K562 (cell line): Measurements from ENCODE around the gene PDCD1. TPM values are rescaled to one million over a fixed set of nuclear protein-coding genes. Genes with fewer than 3 reads are reported as not detected.

Experiments
- ATAC-seq: fragments of 200-7000 bp; cut with Tn5 transposase; 3 replicates; pipeline ENCODE4 v1.9.1; 2020; ENCODE audit warnings: moderate library complexity
- BruUV-seq: library from RNA; stranded (reverse); fragments of 400-500 nt; replicated peaks from 2 replicates; lab custom pipeline; 2021; lab: Mats Ljungman, UMichigan
- CTCF ChIA-PET: fragments of 300-600 bp; formaldehyde crosslinking; extraction: SDS; loops from one replicate; lab custom pipeline; 2021; ENCODE audit warnings: low intra/inter-chr PET ratio; lab: Yijun Ruan, JAX
- POLR2A ChIA-PET: fragments of 300-600, 350-650 bp; sonication (Branson Sonifier 250); formaldehyde crosslinking; extraction: SDS; loops from one replicate; lab custom pipeline; 2021; ENCODE audit warnings: antibody characterized with exemption, inconsistent platforms; lab: Yijun Ruan, JAX
- DNase-seq, 4 experiments: peaks; one replicate each; pipeline versions ENCODE4 v3.0.0 to v3.0.0-alpha.2; 2011 to 2018; ENCODE audit warnings: low spot score in 3 of 4, mixed read lengths in 3 of 4; ENCODE audit errors: extremely low read depth in 1 of 4
- FAIRE-seq: peaks from 2 replicates; lab custom pipeline; 2011; peaks lifted over from hg19 to GRCh38; lab: Jason Lieb, UNC
- H2AFZ ChIP-seq: 2 replicates; pipeline ENCODE4 v1.6.0; 2011; ENCODE audit warnings: low read depth, low read length, control low read depth, inconsistent platforms
- H3K27ac ChIP-seq: fragments of 200-600 bp; 3 replicates; pipeline ENCODE4 v1.8.0; 2011; ENCODE audit warnings: low read depth, mild to moderate bottlenecking, control low read depth, inconsistent platforms, low read length, moderate library complexity, mixed read lengths; ENCODE audit errors: extremely low read depth
- H3K27me3 ChIP-seq, 2 experiments: fragments of 300-600 bp in 1 of 2; 2 replicates in 1 of 2; 3 replicates in 1 of 2; pipeline versions ENCODE4 v1.6.0 to v1.8.0; 2011; ENCODE audit warnings: inconsistent platforms in 2 of 2, low read length in 2 of 2, mild to moderate bottlenecking in 1 of 2, mixed read lengths in 1 of 2, moderate library complexity in 1 of 2; ENCODE audit not compliant: control insufficient read depth in 2 of 2, insufficient read depth in 2 of 2
- H3K36me3 ChIP-seq: fragments of 300-600 bp; 3 replicates; pipeline ENCODE4 v1.8.0; 2011; ENCODE audit warnings: mild to moderate bottlenecking, low read length, inconsistent platforms; ENCODE audit not compliant: control insufficient read depth, insufficient read depth
- H3K4me1 ChIP-seq, 2 experiments: fragments of 200-600 bp in 1 of 2; replicated peaks in 1 of 2; 2 replicates in 1 of 2; 3 replicates in 1 of 2; pipeline versions ENCODE4 v1.5.1 to v1.8.0; 2011; ENCODE audit warnings: inconsistent platforms in 2 of 2, low read length in 2 of 2, mild to moderate bottlenecking in 1 of 2, mixed read lengths in 1 of 2, moderate library complexity in 1 of 2; ENCODE audit not compliant: control insufficient read depth in 2 of 2, insufficient read depth in 2 of 2
- H3K4me2 ChIP-seq: 2 replicates; pipeline ENCODE4 v1.6.1; 2011; ENCODE audit warnings: low read length, control low read depth, inconsistent platforms, mixed read lengths; ENCODE audit not compliant: insufficient read depth
- H3K4me3 ChIP-seq: fragments of 200-600 bp; sonication (generic), shearing (Covaris generic); 2 replicates; pipeline ENCODE4 v1.5.1; 2016; ENCODE audit warnings: control low read depth, inconsistent platforms
- H3K79me2 ChIP-seq: fragments of 200-600 bp; 3 replicates; pipeline ENCODE4 v1.8.0; 2011; ENCODE audit warnings: low read length, inconsistent platforms; ENCODE audit not compliant: control insufficient read depth, insufficient read depth
- H3K9ac ChIP-seq, 2 experiments: 2 replicates each; pipeline versions ENCODE4 v1.6.0 to v1.6.1; 2011; ENCODE audit warnings: low read depth in 2 of 2, low read length in 2 of 2, control low read depth in 1 of 2, inconsistent platforms in 1 of 2, mild to moderate bottlenecking in 1 of 2, mixed read lengths in 1 of 2; ENCODE audit not compliant: insufficient read depth in 1 of 2
- H3K9me1 ChIP-seq: one replicate; pipeline ENCODE4 v1.6.0; 2011; ENCODE audit warnings: inconsistent platforms, mild to moderate bottlenecking, low read length, moderate library complexity; ENCODE audit not compliant: control insufficient read depth, insufficient read depth
- H3K9me3 ChIP-seq: replicated peaks from 2 replicates; pipeline ENCODE4 v1.5.1; 2011; ENCODE audit warnings: low read depth, low read length, inconsistent platforms; ENCODE audit not compliant: control insufficient read depth, insufficient read depth
- H4K20me1 ChIP-seq: replicated peaks from 2 replicates; pipeline ENCODE4 v1.6.1; 2011; ENCODE audit warnings: low read length, inconsistent platforms, mixed read lengths; ENCODE audit not compliant: control insufficient read depth, insufficient read depth
- BRF2 ChIP-seq: IDR thresholded peaks from 3 replicates; pipeline ENCODE4 v1.6.1; 2011; ENCODE audit warnings: borderline replicate concordance, mild to moderate bottlenecking; ENCODE audit not compliant: insufficient read length, insufficient read depth
- NUFIP1 ChIP-seq: fragments of 450-650 bp; IDR thresholded peaks from 2 replicates; pipeline ENCODE4 v1.6.1; 2018; ENCODE audit not compliant: partially characterized antibody
- PTBP1 ChIP-seq: fragments of 200-400 bp; formaldehyde crosslinking; IDR thresholded peaks from 2 replicates; pipeline ENCODE4 v1.6.1; 2017; ENCODE audit warnings: low read depth, low read length
- PTRF ChIP-seq: fragments of 450-650 bp; IDR thresholded peaks from 2 replicates; pipeline ENCODE4 v1.6.1; 2016; ENCODE audit warnings: mild to moderate bottlenecking, missing genetic modification characterization, missing compliant biosample characterization
- RREB1 ChIP-seq: fragments of 250-450 bp; sonication (Bioruptor Pico); IDR thresholded peaks from 2 replicates; pipeline ENCODE4 v1.4.0; 2020
- SAFB ChIP-seq: fragments of 200-400 bp; formaldehyde crosslinking; IDR thresholded peaks from 2 replicates; pipeline ENCODE4 v1.6.1; 2017; ENCODE audit warnings: low read depth, low read length, borderline replicate concordance
- SMAD2 ChIP-seq: fragments of 150-350 bp; IDR thresholded peaks from 2 replicates; pipeline ENCODE4 v1.6.1; 2014; ENCODE audit warnings: low read depth, mild to moderate bottlenecking, low read length
- SMAD4 ChIP-seq: fragments of 250-450 bp; sonication (Bioruptor Pico); conservative IDR thresholded peaks from 2 replicates; pipeline ENCODE4 v1.8.0; 2021; ENCODE audit warnings: inconsistent platforms, mild to moderate bottlenecking, moderate library complexity
- STAT6 ChIP-seq: sonication (generic); formaldehyde crosslinking; IDR thresholded peaks from 2 replicates; pipeline ENCODE4 v1.8.1; 2023; ENCODE audit warnings: mild to moderate bottlenecking, missing genetic modification reagents
- ZNF431 ChIP-seq: sonication (generic); formaldehyde crosslinking; IDR thresholded peaks from 2 replicates; pipeline ENCODE4 v1.8.0; 2022; ENCODE audit warnings: mild to moderate bottlenecking, missing genetic modification reagents
- ZNF785 ChIP-seq: fragments of 250-450 bp; sonication (Bioruptor Pico); IDR thresholded peaks from 2 replicates; pipeline ENCODE4 v1.4.0; 2020; ENCODE audit warnings: mild to moderate bottlenecking
- ZSCAN29 ChIP-seq: fragments of 450-650 bp; IDR thresholded peaks from 2 replicates; pipeline ENCODE4 v1.6.1; 2017
- WGBS: fragments of 100-300 bp; shearing (Covaris generic); methylation state at CpG from one replicate; pipeline ENCODE4 v1.1.6; 2016; ENCODE audit warnings: low coverage, mixed read lengths; ENCODE audit not compliant: insufficient coverage; ENCODE audit errors: missing lambda C conversion rate; 5-methylcytosine and 5-hydroxymethylcytosine counted together
- in situ Hi-C: fragments of 300-500 bp; cut with MboI; formaldehyde crosslinking; loops from 4 replicates; pipeline ENCODE4 v1.15.0; 2018; ENCODE audit warnings: inconsistent platforms, mixed read lengths
- intact Hi-C: fragments of 100-400 bp; cut with micrococcal nuclease; formaldehyde crosslinking; loops from 2 replicates; pipeline ENCODE4 v1.14.2; 2022
- polyA plus RNA-seq, 8 experiments: library from polyadenylated mRNA; depleted of rRNA in 4 of 8; stranded (reverse) in 5 of 8; unstranded in 3 of 8; fragments of >200 nt; fragmentation: Nextera tagmentation in 2 of 8; fragmentation: Illumina TruSeq in 1 of 8; extraction: Ambion mirVana in 2 of 8; extraction: Trizol in 1 of 8; gene quantifications; 2 replicates each; pipeline versions ENCODE4 v1.2.1 to v1.2.3, GENCODE V29; 2011 to 2014; ENCODE audit warnings: inconsistent platforms in 1 of 8, missing spikeins in 1 of 8
- total RNA-seq, 7 experiments: library from RNA; depleted of rRNA in 6 of 7; stranded (reverse); fragments of >200 nt in 6 of 7; fragmentation: Illumina TruSeq in 2 of 7; extraction: Trizol in 2 of 7; gene quantifications; 2 replicates each; pipeline versions ENCODE4 v1.2.1 to v1.2.3, GENCODE V29; 2011 to 2021; ENCODE audit warnings: low replicate concordance in 1 of 7

The PDCD1 gene
- total and polyA plus RNA-seq, 9 of the 15 experiments (the other 6 are each of a cell fraction or from before 2014, with no cell fraction given), result 0.15 to 2.5 (median 1.0) TPM; not detected in 2

- DNase-seq (no peak), ATAC-seq (no peak), FAIRE-seq (no peak)
- POLR2A ChIA-PET, result interaction anchor here (0.6 to 1.0 kb wide), 3 partner anchors 10 to 27 kb away, joined by 3 to 4 read pairs (median 3); no protein-coding TSS in a partner anchor
- Histone ChIP-seq H3K27me3 (no peaks in the 10 kb centered on the region), H3K4me3 (no peak overlapping the region), H3K27ac (no peak overlapping the region), H3K9me3 (no peaks in the 10 kb centered on the region), H3K36me3 (no peaks in the 10 kb centered on the region), H3K4me2 (no peak overlapping the region), H2AFZ (no peak overlapping the region), H3K9me1 (no peaks in the 10 kb centered on the region), H3K4me1 (peaks cover 4 to 47% of the 10 kb centered on the region in 2 experiments), H3K9ac (peak overlapping the region in 1 of 2 experiments; percentile 45; a peak in 1 of 4 replicates), H3K79me2 (peaks cover 12% of the 10 kb centered on the region; the same call in 2 of the 3 replicates), H4K20me1 (no peaks in the 10 kb centered on the region)
- 69% methylated on average over 13 of the region's 16 CpGs for WGBS
- CTCF ChIA-PET, result no interaction called here
- intact Hi-C loops, result no loop called here
- in situ Hi-C loops, result no loop called here
- BruUV-seq, result no TSS peak
- TF ChIP-seq SAFB (no peak), ZSCAN29 (no peak), PTRF (tag) (no peak), ZNF785 (CRISPR knock-in tag) (no peak), STAT6 (CRISPR knock-in tag) (no peak), BRF2 (no peak), NUFIP1 (no peak), RREB1 (CRISPR knock-in tag) (no peak), SMAD4 (no peak), PTBP1 (no peak), ZNF431 (CRISPR knock-in tag) (no peak), SMAD2 (no peak)
Measured at GRCh38 chr2:241849616-241850543, 8.8 kb downstream of the PDCD1 start.
